GM13976 (cell line): ENCODE data around the gene SMAD1.

Experiments
- DNase-seq: peaks from one replicate; pipeline ENCODE4 v3.0.0; 2012; ENCODE audit warnings: low spot score
- in situ Hi-C: fragments of 300-500 bp; cut with MboI; formaldehyde crosslinking; loops from one replicate; pipeline ENCODE4 v1.12.0; 2022; ENCODE audit warnings: low sequenced_read_pairs, mixed read lengths, inconsistent platforms; ENCODE audit not compliant: unreplicated experiment
- TF ChIP-seq, protein P1 (sequence below): IDR thresholded peaks from 2 replicates; pipeline ENCODE4 v1.5.1; 2012; ENCODE audit warnings: borderline replicate concordance, mild to moderate bottlenecking; ENCODE audit not compliant: insufficient read depth; ENCODE audit errors: extremely low read depth, missing control alignments, control extremely low read depth

Gene SMAD1

DNA sequence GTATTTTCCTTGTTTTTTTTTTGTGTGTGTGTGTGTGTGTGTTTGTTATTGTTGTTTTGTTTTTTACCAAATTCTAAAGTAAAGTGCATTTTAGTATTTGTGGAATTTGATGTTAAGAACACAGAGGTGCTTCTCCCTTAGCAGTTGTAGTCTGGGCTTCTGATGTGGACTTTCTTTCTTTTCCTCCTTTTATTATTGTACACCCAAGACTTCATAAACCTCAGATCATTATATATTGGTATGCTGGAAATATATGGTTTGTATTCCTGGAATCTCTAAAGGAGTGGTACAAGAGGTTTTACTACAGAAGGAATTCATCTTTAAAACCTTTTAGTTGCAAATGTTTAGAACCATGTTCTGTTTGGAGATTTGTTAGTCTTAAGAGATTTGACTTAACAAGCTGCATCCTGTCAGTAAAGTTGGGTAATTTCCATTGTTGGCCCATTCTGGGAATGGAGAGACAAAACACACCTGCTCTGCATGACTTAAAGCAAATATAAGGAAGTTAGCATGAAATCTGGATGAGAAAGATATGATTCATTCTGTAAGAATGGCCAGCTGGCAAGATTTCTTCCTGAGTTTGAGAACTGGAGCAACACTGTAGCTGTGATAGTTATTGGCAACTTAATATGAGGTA lies 64.0 kb downstream of the SMAD1 start:
- no peak for DNase-seq
- TF ChIP-seq, protein P1, sequence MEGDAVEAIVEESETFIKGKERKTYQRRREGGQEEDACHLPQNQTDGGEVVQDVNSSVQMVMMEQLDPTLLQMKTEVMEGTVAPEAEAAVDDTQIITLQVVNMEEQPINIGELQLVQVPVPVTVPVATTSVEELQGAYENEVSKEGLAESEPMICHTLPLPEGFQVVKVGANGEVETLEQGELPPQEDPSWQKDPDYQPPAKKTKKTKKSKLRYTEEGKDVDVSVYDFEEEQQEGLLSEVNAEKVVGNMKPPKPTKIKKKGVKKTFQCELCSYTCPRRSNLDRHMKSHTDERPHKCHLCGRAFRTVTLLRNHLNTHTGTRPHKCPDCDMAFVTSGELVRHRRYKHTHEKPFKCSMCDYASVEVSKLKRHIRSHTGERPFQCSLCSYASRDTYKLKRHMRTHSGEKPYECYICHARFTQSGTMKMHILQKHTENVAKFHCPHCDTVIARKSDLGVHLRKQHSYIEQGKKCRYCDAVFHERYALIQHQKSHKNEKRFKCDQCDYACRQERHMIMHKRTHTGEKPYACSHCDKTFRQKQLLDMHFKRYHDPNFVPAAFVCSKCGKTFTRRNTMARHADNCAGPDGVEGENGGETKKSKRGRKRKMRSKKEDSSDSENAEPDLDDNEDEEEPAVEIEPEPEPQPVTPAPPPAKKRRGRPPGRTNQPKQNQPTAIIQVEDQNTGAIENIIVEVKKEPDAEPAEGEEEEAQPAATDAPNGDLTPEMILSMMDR: no peak
- in situ Hi-C loops: no loop called here

DNA sequence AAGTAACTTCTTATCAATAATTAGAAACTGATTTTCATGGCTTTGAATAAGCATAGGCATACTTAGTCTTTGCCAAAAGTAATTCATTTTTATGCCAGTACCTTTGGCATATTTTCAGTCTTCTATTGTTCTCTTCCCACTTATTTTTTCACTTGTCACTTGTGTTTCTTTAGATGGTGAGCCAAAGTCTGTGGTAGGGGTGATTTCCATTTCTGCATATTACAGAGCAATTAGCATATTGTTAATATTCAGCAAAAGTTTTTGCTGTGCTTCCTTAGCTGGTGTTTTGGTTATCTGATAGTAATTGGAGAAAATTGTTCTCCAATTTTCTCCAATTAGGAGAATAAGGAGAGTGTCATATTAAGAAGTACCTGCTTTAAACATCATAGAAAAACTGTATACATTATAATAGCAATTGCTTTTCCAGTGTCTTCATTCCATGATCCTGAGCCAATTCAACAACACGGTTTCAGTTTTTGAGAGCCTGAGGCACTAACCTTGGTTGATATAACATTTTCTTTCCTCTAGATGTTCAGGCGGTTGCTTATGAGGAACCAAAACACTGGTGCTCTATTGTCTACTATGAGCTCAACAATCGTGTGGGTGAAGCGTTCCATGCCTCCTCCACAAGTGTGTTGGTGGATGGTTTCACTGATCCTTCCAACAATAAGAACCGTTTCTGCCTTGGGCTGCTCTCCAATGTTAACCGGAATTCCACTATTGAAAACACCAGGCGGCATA lies 64.7 kb downstream of the SMAD1 start:
- DNase-seq: no peak
- in situ Hi-C loops: no loop called here
- TF ChIP-seq, protein P1: no peak

DNA sequence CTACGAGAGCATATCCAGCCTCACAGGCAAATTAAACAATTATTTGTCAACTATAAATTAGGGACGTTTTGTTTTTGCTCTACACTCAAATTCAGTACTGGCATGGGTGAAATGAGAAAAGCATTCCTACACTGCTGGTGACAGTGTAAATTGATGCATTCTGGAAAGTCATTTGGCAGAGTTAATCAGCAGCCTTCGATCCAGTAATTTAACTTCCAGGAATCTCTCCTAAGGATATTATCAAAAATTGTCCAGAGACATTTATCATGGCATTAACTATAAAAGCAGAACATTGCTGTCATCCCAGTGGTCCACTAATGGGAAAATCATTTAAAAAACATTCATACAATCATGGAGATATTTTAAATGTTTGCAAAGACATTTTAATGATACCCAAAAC lies 70.0 kb downstream of the SMAD1 start:
- TF ChIP-seq, protein P1: no peak
- DNase-seq: no peak
- in situ Hi-C loops: loop anchor here (25.0 kb wide), 1 partner anchor 314 kb away; no protein-coding TSS in a partner anchor

DNA sequence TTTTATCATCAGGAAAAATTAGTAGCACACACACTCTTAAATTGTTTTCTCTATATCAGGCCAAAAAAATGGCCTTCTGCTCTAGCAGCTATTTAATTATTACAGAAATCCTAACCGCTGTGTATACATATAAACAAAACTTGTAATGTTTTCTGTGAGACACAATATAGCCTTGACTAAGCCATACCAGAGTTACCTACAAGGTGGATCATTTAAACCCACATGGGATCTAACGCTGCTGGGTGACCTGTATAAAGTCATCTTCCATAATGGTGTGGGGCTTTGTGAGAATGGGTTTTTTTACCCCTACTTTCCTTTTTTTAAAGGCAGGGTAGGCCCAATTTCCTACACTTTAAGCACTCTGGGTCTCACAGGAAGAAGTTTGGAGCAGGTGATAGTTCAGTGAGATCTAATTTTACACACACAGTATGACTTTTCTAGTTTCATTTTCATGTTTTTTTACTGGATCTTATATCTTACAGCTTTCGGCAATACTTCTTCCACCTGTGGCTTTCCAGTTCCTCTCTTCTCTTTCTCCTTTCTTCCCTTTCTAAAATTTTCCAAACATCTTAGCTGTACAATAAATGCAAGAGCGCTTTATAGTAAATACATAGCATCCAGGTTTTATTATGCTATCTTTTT lies 70.6 kb downstream of the SMAD1 start:
- TF ChIP-seq, protein P1: no peak
- in situ Hi-C loops: loop anchor here (25.0 kb wide), 1 partner anchor 315 kb away; no protein-coding TSS in a partner anchor
- DNase-seq: no peak

DNA sequence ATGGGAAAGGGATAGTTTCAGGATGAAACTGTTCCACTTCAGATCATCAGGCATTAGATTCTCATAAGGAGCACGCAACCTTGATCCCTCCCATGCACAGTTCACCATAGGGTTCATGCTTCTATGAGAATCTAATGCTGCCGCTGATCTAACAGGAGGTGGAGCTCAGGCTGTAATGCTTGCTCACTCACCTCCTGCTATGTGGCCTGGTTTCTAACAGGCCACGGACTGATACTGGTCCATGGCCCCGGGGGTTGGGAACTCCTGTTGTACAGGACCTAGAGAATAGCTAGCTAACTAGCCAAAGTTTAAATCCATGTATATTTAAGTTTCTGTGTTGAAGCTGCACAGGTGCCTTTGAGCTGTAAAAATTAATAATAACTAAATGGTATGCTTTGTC lies 71.7 kb downstream of the SMAD1 start:
- in situ Hi-C loops: loop anchor here (25.0 kb wide), 1 partner anchor 316 kb away; no protein-coding TSS in a partner anchor
- TF ChIP-seq, protein P1: no peak
- no peak for DNase-seq

DNA sequence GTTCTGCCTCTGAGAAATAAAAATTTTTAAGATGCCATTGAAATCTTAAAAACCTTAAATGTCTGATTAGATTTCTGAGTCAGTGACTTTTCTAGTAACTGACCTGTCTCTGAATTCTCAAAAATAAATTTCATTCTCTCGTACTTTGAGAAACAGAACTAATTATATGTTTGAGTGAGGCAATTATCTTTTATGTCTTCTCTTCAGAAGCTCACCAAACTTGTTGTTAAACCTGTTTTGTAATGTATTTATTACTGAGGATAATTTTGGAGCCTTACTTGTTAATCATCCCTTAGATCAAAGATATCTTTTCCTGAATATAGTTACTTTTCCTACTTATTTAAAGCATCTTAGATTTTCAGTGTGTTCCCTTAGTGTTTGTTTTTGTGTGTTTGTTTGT lies 73.0 kb downstream of the SMAD1 start:
- in situ Hi-C loops: loop anchor here (25.0 kb wide), 1 partner anchor 317 kb away; no protein-coding TSS in a partner anchor
- TF ChIP-seq, protein P1: no peak
- DNase-seq: no peak
